Keratinocyte (primary cell): Measurements from ENCODE around the gene PRCP. TPM values are rescaled to one million over a fixed set of nuclear protein-coding genes. Genes with fewer than 3 reads are reported as not detected.

Source experiments
- DNase-seq: peaks from one replicate; pipeline ENCODE4 v3.0.0-alpha.2; 2011; ENCODE audit warnings: low read depth, missing footprints, low spot score
- FAIRE-seq: peaks from 2 replicates; lab custom pipeline; 2011; peaks lifted over from hg19 to GRCh38; lab: Jason Lieb, UNC
- H2AFZ ChIP-seq: 2 replicates; pipeline ENCODE4 v1.6.0; 2012; ENCODE audit warnings: low read length, control low read depth, inconsistent platforms; ENCODE audit not compliant: control insufficient read depth
- H3K27ac ChIP-seq: 2 replicates; pipeline ENCODE4 v1.5.1; 2011; ENCODE audit warnings: low read length; ENCODE audit not compliant: control insufficient read depth, insufficient read depth
- H3K27me3 ChIP-seq: 3 replicates; pipeline ENCODE4 v1.6.0; 2011; ENCODE audit warnings: low read length; ENCODE audit not compliant: control insufficient read depth, insufficient read depth; ENCODE audit errors: extremely low read depth
- H3K36me3 ChIP-seq, 2 experiments: 2 replicates in 1 of 2; 3 replicates in 1 of 2; pipeline ENCODE4 v1.5.1; 2011; ENCODE audit warnings: low read length in 2 of 2, mild to moderate bottlenecking in 1 of 2; ENCODE audit not compliant: control insufficient read depth in 2 of 2, insufficient read depth in 2 of 2; ENCODE audit errors: extremely low read depth in 1 of 2
- H3K4me1 ChIP-seq: 3 replicates; pipeline ENCODE4 v1.5.1; 2011; ENCODE audit warnings: low read length; ENCODE audit not compliant: control insufficient read depth, insufficient read depth; ENCODE audit errors: extremely low read depth
- H3K4me2 ChIP-seq: 3 replicates; pipeline ENCODE4 v1.6.0; 2011; ENCODE audit warnings: low read depth, low read length; ENCODE audit not compliant: control insufficient read depth, insufficient read depth; ENCODE audit errors: extremely low read depth
- H3K4me3 ChIP-seq, 3 experiments: fragments of 200-600 bp in 1 of 3; sonication (generic) in 1 of 3; 2 replicates in 2 of 3; 3 replicates in 1 of 3; pipeline ENCODE4 v1.5.1; 2011 to 2016; ENCODE audit warnings: low read length in 3 of 3, mild to moderate bottlenecking in 3 of 3, control low read depth in 2 of 3, inconsistent platforms in 1 of 3, low read depth in 1 of 3, mixed read lengths in 1 of 3, mixed run types in 1 of 3, moderate library complexity in 1 of 3; ENCODE audit not compliant: control insufficient read depth in 2 of 3, insufficient read depth in 2 of 3; ENCODE audit errors: extremely low read depth in 1 of 3
- H3K79me2 ChIP-seq: 2 replicates; pipeline ENCODE4 v1.6.0; 2012; ENCODE audit warnings: low read length; ENCODE audit not compliant: control insufficient read depth, insufficient read depth
- H3K9ac ChIP-seq: 3 replicates; pipeline ENCODE4 v1.6.0; 2011; ENCODE audit warnings: low read length; ENCODE audit not compliant: control insufficient read depth, insufficient read depth; ENCODE audit errors: extremely low read depth
- H3K9me1 ChIP-seq: 3 replicates; pipeline ENCODE4 v1.6.0; 2011; ENCODE audit warnings: low read length; ENCODE audit not compliant: control insufficient read depth, insufficient read depth; ENCODE audit errors: extremely low read depth
- H3K9me3 ChIP-seq: 2 replicates; pipeline ENCODE4 v1.5.1; 2012; ENCODE audit warnings: low read depth, low read length; ENCODE audit not compliant: control insufficient read depth
- H4K20me1 ChIP-seq: 3 replicates; pipeline ENCODE4 v1.6.0; 2011; ENCODE audit warnings: low read length; ENCODE audit not compliant: control insufficient read depth, insufficient read depth; ENCODE audit errors: extremely low read depth
- CTCF ChIP-seq, 3 experiments: IDR thresholded peaks in 1 of 3; conservative IDR thresholded peaks in 1 of 3; optimal IDR thresholded peaks in 1 of 3; 2 replicates in 2 of 3; 3 replicates in 1 of 3; pipeline versions ENCODE3 to v1.5.1; 2011; ENCODE audit warnings: low read length in 3 of 3, mild to moderate bottlenecking in 3 of 3, moderate library complexity in 2 of 3, control low read depth in 1 of 3, inconsistent platforms in 1 of 3; ENCODE audit not compliant: insufficient read depth in 2 of 3; ENCODE audit errors: extremely low read depth in 1 of 3
- EZH2 ChIP-seq: IDR thresholded peaks from one replicate; pipeline ENCODE4 v1.6.1; 2012; ENCODE audit warnings: inconsistent platforms, mild to moderate bottlenecking, low read length, moderate library complexity
- dilution Hi-C: fragments of 300-500 bp; cut with MboI; formaldehyde crosslinking; loops from one replicate; pipeline ENCODE4 v1.7.0; 2020; ENCODE audit warnings: low sequenced_read_pairs; ENCODE audit not compliant: extremely low pct_ligation_motif_present
- polyA plus RNA-seq, 5 experiments: library from polyadenylated mRNA; depleted of rRNA in 3 of 5; stranded (reverse) in 3 of 5; stranded (forward) in 1 of 5; unstranded in 1 of 5; fragments of >200 nt; gene quantifications; 1 replicate in 1 of 5; 2 replicates in 3 of 5; 3 replicates in 1 of 5; pipeline versions ENCODE4 v1.2.1 to v1.2.3, GENCODE V29; 2011 to 2012; ENCODE audit warnings: missing spikeins in 2 of 5, low read depth in 1 of 5, low replicate concordance in 1 of 5

The PRCP gene
- polyA plus RNA-seq, 1 donor (not counting 4 experiments of a cell fraction or from before 2014, with no cell fraction given) = 43.5 TPM

DNA sequence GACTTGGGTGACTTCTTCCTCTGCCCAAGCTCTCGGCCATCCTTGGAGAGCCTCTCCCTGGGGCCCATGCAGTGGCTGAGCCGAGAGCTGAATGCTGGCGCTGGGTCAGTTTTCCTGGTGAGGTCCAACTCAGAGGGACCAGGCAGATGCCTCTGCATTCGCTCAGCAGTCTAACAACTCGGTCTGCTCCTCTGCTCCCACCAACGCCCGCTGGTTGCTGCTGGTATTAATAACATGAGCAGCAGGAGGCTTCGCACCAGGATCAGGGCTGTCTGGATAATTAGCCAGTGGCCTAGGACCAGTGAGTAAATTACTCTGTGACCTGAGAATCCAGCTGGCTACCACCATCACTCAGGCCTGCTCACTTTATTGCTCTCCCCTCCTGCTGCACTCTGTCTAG is 88.9 kb downstream of the PRCP start:
- H3K36me3 ChIP-seq = no peaks in the 10 kb centered on the region
- TF ChIP-seq EZH2 (no peak), CTCF (optimal IDR thresholded peaks at IDR 0.05 in 1 of 3, IDR thresholded peaks at IDR 0.05 in 1 of 3, conservative IDR thresholded peaks at IDR 0.05 in 1 of 3; ENCODE audit: extremely low read depth in 1 of 3, insufficient read depth in 2 of 3, low read length in 3 of 3) (no peak)
- H3K4me1 ChIP-seq = no peaks in the 10 kb centered on the region
- H3K4me3 ChIP-seq = no peak overlapping the region
- no peaks in the 10 kb centered on the region for H3K9me1 ChIP-seq
- H3K27ac ChIP-seq = no peak overlapping the region
- no peak overlapping the region for H3K9ac ChIP-seq
- FAIRE-seq = no peak
- H2AFZ ChIP-seq = no peak overlapping the region
- dilution Hi-C loops = no loop called here
- H3K9me3 ChIP-seq = no peaks in the 10 kb centered on the region
- no peaks in the 10 kb centered on the region for H3K27me3 ChIP-seq
- no peaks in the 10 kb centered on the region for H3K79me2 ChIP-seq
- H4K20me1 ChIP-seq = no peaks in the 10 kb centered on the region
- DNase-seq = no peak
- H3K4me2 ChIP-seq = no peak overlapping the region

DNA sequence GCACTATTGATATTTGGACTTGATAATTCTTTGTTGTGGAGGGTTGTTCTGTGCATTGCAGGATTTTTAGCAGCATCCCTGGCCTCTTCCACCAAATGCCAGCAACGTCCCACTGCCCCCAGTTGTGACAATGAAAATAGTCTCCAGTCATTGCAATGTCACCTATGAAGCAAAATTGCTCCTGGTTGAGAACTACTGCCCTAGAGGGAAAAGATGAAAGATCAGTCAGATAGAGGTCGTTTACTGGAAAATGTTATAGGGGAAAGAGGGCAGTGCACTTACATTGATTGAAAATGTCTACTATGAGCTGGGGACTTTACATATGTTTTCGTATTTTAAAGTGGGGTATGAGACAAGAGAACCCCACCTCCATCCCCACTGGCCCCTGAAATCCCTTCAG is 89.5 kb downstream of the PRCP start:
- dilution Hi-C loops = no loop called here
- H3K36me3 ChIP-seq = no peaks in the 10 kb centered on the region
- DNase-seq (no peak), FAIRE-seq (no peak)
- no peaks in the 10 kb centered on the region for H3K4me1 ChIP-seq
- no peaks in the 10 kb centered on the region for H3K79me2 ChIP-seq
- H3K4me3 ChIP-seq = no peak overlapping the region
- H4K20me1 ChIP-seq = no peaks in the 10 kb centered on the region
- H3K9me1 ChIP-seq = no peaks in the 10 kb centered on the region
- no peak overlapping the region for H2AFZ ChIP-seq
- H3K9me3 ChIP-seq = no peaks in the 10 kb centered on the region
- no peaks in the 10 kb centered on the region for H3K27me3 ChIP-seq
- no peak overlapping the region for H3K27ac ChIP-seq
- no peak overlapping the region for H3K4me2 ChIP-seq
- TF ChIP-seq EZH2 (no peak), CTCF (optimal IDR thresholded peaks at IDR 0.05 in 1 of 3, IDR thresholded peaks at IDR 0.05 in 1 of 3, conservative IDR thresholded peaks at IDR 0.05 in 1 of 3; ENCODE audit: extremely low read depth in 1 of 3, insufficient read depth in 2 of 3, low read length in 3 of 3) (no peak)
- no peak overlapping the region for H3K9ac ChIP-seq
